Measurements from ENCODE around the gene NCAPG2.
"Not testable (repeated sequence)": the region's sequence is repeated elsewhere in the genome, so short reads cannot be mapped to it uniquely, and the experiment has no call there.

NCAPG2 gene

DNA sequence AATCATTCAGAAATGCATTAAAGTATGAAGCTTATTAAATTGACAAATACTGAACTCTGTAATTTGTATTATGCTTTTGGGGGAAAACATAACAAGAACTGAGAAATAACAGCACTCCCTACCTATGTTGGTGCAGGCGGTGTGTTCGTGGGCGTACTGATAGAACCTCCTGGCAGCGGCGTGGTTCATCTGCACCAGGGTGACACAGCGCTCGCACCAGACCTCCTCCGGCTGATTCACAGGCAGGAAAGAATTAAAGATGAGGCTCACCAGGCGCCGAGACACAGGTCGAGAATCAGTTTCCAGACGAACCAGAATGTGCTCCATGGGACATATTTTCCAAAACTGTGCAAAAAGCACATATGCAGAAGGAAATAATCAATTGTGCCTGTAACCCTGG, 40.2 kb downstream of the NCAPG2 start:
- DNase-seq: no peak

- DNase-seq: no peak
These were observed 41.2 kb downstream of the NCAPG2 start for GRCh38 chr7:158663428-158663741.

GRCh38 chr7:158662610-158663427, 41.8 kb downstream of the NCAPG2 start:
- peak; percentile 20 for DNase-seq

DNA sequence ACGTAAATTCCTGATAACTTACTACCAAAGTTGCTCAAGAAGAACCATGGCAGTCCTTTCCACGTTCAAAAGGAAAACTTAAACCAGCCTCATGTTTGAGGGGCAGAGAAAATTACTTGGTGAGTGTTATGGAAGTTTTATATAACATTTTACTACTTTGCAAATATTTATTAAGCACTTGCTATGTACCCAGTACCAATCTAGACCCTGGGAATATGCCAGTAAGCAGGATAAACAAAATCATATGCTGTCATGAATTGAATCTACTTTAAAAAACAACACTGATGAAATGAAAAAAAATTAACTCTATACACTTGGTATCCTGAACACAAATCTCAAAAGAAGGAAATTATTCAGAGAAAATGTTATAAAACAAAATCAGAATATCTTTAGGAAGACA, 46.1 kb downstream of the NCAPG2 start:
- no peak for DNase-seq

GRCh38 chr7:158657189-158657746, 47.3 kb downstream of the NCAPG2 start:
- no peak for DNase-seq

DNA sequence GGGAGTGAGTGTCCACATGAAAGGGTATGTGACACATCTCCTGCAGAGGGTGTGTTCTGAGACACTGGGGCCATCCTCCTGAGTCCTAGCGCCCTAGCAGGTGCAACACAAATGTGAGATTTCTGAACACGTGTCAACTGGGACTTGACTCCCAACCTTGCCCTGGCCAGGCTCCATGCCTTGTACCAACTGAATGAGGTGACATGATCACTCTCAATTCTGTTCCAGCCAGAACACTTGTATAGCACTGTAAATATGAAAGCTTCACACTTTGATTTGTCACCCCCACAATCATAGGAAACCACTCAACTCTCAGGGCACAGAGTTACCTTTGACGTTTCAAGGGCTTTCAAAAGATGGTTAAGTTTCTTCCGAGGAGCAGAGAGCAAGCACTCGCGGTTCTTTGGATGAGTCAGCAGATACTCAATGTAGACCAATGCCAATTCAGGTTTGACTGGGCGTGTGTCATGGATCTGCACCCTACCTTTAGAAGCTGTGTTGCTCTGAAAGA, 48.6 kb downstream of the NCAPG2 start:
- DNase-seq: peak; percentile 95

GRCh38 chr7:158655507-158655906, 49.1 kb downstream of the NCAPG2 start:
- DNase-seq: no peak

DNA sequence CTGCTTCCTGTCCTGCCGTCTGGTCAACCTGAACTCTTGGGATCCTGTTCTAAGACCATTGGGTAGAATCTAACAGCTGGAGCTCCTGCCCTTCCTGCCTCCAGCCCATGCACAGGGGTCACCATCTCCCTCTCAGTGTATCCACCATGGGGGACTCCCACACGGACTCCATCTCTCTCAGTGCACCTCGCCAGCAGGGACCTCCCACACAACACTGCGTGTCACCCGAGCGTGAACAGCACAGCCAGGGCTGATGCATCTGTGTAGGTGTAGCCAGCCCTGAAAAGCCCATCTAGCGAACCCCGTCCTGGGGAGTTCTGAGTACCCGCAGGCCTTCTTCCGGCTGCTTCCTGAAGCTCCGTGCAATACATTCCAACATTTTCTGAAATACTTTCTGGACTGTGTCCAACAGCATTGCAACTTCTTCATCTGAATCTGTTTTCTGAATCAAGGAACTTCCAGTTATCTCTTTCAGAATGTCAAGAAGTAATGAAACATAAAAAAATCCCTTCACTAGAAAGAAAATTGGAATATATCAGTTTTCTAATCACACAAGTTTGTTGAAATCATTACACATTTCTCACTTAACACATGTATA, 52.5 kb downstream of the NCAPG2 start:
- no peak for DNase-seq

- DNase-seq: peak; percentile 22
These were observed 53.8 kb downstream of the NCAPG2 start for GRCh38 chr7:158650821-158651225.

DNA sequence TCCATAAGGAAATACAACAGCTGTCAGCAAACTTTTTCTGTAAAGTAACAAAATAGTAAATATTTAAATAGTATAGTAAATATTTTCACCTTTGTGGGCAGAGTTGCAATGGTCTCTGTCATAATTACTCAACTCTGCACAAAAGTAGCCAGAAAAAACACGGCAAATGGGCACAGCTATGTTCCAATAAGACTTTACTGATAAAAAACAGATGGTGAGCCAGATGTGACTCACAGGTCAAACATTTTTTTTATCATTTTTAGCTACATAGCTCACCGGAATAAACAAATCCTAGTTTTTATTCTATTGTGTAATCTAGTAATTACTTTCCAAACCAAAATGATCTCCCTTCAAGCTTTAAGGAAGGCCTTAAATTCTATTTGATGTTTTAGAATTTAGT, 55.3 kb downstream of the NCAPG2 start:
- DNase-seq: no peak

- DNase-seq: no peak
These were observed 55.8 kb downstream of the NCAPG2 start for GRCh38 chr7:158648787-158649186.

GRCh38 chr7:158648168-158648567, 56.4 kb downstream of the NCAPG2 start:
- no peak for DNase-seq

GRCh38 chr7:158647475-158647792, 57.2 kb downstream of the NCAPG2 start:
- no peak for DNase-seq

GRCh38 chr7:158646766-158647474, 57.7 kb downstream of the NCAPG2 start:
- peak; percentile 32 for DNase-seq

- no peak for DNase-seq
These were observed 58.8 kb downstream of the NCAPG2 start for GRCh38 chr7:158645842-158646241.

DNA sequence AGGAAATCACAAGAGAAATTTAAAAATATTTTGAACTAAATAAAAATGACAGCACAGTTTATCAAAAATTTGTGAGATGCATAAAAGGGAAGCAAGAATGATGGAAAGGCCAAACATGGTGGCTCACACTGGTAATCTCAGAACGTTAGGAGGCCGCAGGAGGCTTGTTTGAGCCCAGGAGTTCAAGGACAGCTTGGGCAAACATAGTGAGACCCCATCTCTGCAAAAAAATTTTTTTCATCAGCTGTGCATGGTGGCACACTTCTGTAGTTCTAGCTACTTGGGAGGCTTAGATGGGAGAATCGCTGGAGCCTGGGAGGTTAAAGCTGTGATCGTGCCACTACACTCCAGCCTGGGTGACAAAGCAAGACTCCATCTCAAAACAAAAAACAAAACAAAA, 62.5 kb downstream of the NCAPG2 start:
- no peak for DNase-seq

GRCh38 chr7:158638001-158638400, 66.6 kb downstream of the NCAPG2 start:
- no peak for DNase-seq

GRCh38 chr7:158633055-158633956, 71.3 kb downstream of the NCAPG2 start:
- peak; percentile 14 for DNase-seq

GRCh38 chr7:158631574-158632195, 72.9 kb downstream of the NCAPG2 start:
- DNase-seq: no peak

DNA sequence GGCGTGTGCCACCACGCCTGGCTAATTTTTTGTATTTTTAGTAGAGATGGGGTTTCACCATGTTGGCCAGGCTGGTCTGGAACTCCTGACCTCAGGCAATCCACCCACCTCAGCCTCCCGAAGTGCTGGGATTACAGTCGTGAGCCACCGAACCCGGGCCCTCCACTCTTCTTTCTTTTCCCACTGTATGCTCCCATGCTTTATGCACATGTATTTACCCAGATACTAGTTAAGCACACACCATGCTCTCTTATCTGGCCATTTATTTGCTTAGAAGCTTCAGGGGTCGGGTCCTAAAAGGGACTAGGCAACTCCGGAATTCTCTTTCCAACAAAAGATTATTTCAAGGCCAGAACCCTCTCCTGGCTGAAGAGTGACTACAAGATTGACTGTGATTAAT, 78.3 kb downstream of the NCAPG2 start:
- not testable (repeated sequence) for DNase-seq

DNA sequence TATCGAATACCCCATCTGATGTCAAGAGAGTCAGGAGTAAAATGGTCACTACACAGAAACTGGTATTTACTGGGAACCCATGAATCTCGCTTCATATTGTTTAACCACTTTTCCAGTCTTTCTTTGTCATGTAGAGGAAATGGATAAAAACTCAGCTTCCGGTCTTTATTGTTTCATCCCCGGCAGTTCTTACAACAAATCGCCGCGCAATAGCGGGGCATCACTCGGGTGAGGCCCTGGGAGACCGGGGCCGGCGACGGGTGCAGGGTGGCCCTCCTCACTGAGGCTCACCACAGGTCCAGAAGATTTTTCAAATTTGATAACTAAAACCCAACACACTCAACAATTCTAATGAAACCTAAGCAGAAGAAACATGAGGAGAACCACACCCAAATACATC, 81.4 kb downstream of the NCAPG2 start:
- no peak for DNase-seq

DNA sequence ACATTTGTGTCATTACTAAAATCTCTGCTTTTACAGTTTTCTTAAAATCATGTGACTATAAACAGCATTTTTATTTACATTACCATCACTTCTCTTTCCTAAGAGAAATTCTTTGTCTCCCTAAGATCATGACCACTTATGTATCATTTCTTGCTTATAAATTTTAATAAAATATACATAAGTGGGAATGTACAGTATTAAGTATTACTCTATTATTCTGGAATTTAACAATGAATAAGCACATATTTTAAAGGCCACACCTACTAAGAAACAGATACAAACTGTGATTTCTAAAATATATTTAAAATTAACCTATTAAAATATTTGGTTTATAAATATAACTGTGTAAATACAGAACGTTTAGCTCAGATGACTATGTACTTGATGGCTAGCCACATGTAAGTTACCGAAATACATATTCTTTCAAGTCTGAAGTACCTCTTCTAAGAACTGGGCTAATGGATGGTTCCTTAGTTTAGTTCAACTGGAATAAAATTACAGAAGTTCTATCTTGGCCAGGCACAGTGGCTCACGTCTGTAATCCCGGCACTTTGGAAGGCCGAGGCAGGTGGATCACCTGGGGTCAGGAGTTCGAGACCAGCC, 83.7 kb downstream of the NCAPG2 start:
- DNase-seq: no peak

All from activated CD4-positive, alpha-beta T cell treated with anti-CD3 and anti-CD28 coated beads, Interleukin-2, Interleukin-6, amounts not matched to agents 100 ng/mL and 50 ng/mL, durations not matched to agents 16 hours and 8 hours (primary cell).